Breast epithelium (tissue), 4 donors: ENCODE measurements around the gene GNAQ. TPM values are rescaled to one million over a fixed set of nuclear protein-coding genes. Genes with fewer than 3 reads are reported as not detected.

Source experiments
- DNase-seq, 2 donors: peaks; one replicate each; pipeline ENCODE4 v3.0.0-alpha.2; 2019; ENCODE audit warnings: low spot score in 2 of 2
- H3K27ac ChIP-seq, 2 donors: fragments of 200-600 bp; sonication (generic) in 1 of 2; one replicate each; pipeline ENCODE4 v1.5.1; 2016 to 2019; ENCODE audit warnings: mild to moderate bottlenecking in 1 of 2
- H3K27me3 ChIP-seq, 2 donors: fragments of 200-600 bp; sonication (generic) in 1 of 2; one replicate each; pipeline versions ENCODE4 v1.5.1 to v1.6.0; 2017 to 2019; ENCODE audit warnings: control low read depth in 1 of 2, mild to moderate bottlenecking in 1 of 2
- H3K36me3 ChIP-seq: fragments of 200-600 bp; one replicate; pipeline ENCODE4 v1.5.1; 2019
- H3K4me1 ChIP-seq, 2 donors: fragments of 200-600 bp; sonication (generic); one replicate each; pipeline ENCODE4 v1.5.1; 2016 to 2019; ENCODE audit warnings: control low read depth in 1 of 2
- H3K4me3 ChIP-seq, 3 donors: fragments of 200-600 bp; sonication (generic); 1 replicate in 2 of 3; 2 replicates in 1 of 3; pipeline ENCODE4 v1.5.1; 2016 to 2019; ENCODE audit warnings: mild to moderate bottlenecking in 3 of 3, moderate library complexity in 2 of 3
- H3K9me3 ChIP-seq, 2 donors: fragments of 200-600 bp; sonication (generic) in 1 of 2; one replicate each; pipeline ENCODE4 v1.5.1; 2016 to 2019; ENCODE audit warnings: control low read depth in 1 of 2
- POLR2A ChIP-seq: fragments of 450-650 bp; IDR thresholded peaks from one replicate; pipeline ENCODE4 v1.6.1; 2016; ENCODE audit warnings: antibody characterized with exemption, mild to moderate bottlenecking, moderate library complexity
- POLR2AphosphoS5 ChIP-seq, 3 donors: sonication (generic); formaldehyde crosslinking; IDR thresholded peaks; one replicate each; pipeline ENCODE4 v1.6.1; 2017; ENCODE audit warnings: antibody characterized with exemption in 3 of 3
- intact Hi-C: fragments of 100-400 bp; cut with DNase I; formaldehyde crosslinking; loops from one replicate; pipeline ENCODE4 v1.15.1; 2023; ENCODE audit warnings: low total_unique reads
- total RNA-seq, 3 donors: library from RNA; depleted of rRNA; stranded (reverse); fragments of >200 nt; gene quantifications; one replicate each; pipeline ENCODE4 v1.1.0, GENCODE V29; 2016
- TF ChIP-seq, protein P1 (sequence below), 3 donors: fragments of 450-650 bp; IDR thresholded peaks; one replicate each; pipeline ENCODE4 v1.5.1; 2016 to 2017; ENCODE audit warnings: antibody characterized with exemption in 3 of 3, mild to moderate bottlenecking in 3 of 3, moderate library complexity in 3 of 3

GNAQ gene
- total RNA-seq, 3 donors from 2014 or later, result 39.0 to 49.3 (median 47.2) TPM

DNA sequence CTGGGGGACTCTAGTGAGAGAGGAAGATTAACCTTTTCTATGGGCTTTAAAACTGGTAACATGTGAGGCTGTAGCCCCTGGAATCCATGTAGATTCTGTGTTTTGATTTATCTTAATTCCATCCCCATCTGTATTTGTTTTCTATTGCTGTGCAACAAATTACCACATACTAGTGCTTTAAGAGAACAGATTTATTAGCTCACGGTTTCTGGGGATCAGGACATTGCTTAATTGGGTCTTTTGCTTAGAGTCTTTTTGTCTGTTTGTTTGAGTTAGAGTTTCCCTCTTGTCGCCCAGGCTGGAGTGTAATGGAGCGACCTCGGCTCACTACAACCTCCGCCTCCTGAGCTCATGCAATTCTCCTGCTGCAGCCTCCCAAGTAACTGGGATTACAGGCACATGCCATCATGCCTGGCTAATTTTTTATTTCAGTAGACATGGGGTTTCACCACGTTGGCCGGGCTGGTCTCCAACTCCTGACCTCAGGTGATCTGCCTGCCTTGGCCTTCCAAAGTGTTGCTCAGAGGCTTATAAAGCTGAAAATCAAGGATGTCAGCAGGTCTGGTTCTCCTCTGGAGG is 353.6 kb downstream of the GNAQ start:
- Histone ChIP-seq H3K27ac (no peak overlapping the region), H3K4me1 (no peaks in the 10 kb centered on the region), H3K36me3 (no peaks in the 10 kb centered on the region), H3K4me3 (no peak overlapping the region), H3K27me3 (no peaks in the 10 kb centered on the region), H3K9me3 (no peaks in the 10 kb centered on the region)
- no peak for DNase-seq
- intact Hi-C loops, result no loop called here
- TF ChIP-seq POLR2A (no peak), POLR2AphosphoS5 (IDR thresholded peaks at IDR 0.05) (no peak)
- TF ChIP-seq, protein P1, sequence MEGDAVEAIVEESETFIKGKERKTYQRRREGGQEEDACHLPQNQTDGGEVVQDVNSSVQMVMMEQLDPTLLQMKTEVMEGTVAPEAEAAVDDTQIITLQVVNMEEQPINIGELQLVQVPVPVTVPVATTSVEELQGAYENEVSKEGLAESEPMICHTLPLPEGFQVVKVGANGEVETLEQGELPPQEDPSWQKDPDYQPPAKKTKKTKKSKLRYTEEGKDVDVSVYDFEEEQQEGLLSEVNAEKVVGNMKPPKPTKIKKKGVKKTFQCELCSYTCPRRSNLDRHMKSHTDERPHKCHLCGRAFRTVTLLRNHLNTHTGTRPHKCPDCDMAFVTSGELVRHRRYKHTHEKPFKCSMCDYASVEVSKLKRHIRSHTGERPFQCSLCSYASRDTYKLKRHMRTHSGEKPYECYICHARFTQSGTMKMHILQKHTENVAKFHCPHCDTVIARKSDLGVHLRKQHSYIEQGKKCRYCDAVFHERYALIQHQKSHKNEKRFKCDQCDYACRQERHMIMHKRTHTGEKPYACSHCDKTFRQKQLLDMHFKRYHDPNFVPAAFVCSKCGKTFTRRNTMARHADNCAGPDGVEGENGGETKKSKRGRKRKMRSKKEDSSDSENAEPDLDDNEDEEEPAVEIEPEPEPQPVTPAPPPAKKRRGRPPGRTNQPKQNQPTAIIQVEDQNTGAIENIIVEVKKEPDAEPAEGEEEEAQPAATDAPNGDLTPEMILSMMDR (IDR thresholded peaks at IDR 0.05), result no peak

DNA sequence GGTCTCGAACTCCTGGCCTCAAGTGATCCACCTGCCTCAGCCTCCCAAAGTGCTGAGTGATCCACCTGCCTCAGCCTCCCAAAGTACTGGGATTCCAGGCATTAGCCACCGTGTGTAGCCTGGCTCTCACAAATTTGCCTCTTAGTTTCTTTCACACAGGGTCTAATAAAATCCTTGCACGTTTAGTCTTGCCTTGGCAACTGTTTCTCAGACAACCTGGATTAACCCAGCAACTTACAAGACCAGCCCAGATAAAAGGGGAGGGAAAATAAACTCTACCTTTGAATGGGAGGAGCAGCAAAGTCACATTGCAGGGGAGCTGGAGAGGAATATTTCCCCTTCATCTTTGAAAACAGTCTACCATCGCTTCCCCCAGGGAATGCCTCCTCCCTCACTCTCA is 354.2 kb downstream of the GNAQ start:
- Histone ChIP-seq H3K9me3 (no peaks in the 10 kb centered on the region), H3K27ac (no peak overlapping the region), H3K27me3 (no peaks in the 10 kb centered on the region), H3K36me3 (no peaks in the 10 kb centered on the region), H3K4me3 (no peak overlapping the region), H3K4me1 (no peaks in the 10 kb centered on the region)
- intact Hi-C loops, result no loop called here
- TF ChIP-seq POLR2AphosphoS5 (IDR thresholded peaks at IDR 0.05) (no peak), POLR2A (no peak)
- DNase-seq, result no peak

DNA sequence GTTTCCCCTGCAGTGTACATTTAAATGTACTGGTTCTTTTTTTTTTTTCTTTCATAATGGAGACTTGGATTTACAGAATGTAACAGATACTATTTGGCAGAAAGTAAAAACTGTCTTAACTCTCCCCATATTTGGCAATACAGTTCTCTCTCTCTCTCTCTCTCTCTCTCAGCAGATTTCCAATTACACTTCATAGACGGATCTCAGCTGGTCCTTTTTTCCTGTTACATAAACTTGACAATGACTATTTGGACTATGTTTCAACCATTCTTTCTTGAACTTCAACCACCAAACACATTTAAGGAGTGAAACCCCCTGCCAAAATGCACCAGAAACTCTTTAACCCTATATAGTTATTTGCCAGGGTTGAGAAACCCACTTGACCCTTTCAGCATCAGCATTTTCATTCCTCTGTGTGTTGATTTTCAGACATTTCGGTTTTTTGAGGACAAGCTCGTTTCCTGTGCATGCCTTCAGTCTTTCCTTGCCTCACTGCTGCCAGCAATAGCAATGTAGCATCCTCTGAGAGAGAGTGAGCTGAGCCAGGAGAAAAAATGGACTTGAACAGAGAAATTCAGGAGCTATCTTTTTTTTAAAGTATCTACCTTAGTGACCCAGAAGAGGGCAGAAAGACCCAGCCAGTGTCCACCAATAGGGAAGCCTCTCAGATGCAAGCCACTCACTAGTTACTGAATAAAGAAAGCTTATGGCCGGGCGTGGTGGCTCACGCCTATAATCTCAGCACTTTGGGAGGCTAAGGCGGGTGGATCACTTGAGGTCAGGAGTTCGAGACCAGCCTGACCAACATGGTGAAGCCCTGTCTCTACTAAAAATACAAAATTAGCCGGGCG is 357.4 kb downstream of the GNAQ start:
- H3K36me3 ChIP-seq, result no peaks in the 10 kb centered on the region
- H3K4me3 ChIP-seq, result no peak overlapping the region

DNA sequence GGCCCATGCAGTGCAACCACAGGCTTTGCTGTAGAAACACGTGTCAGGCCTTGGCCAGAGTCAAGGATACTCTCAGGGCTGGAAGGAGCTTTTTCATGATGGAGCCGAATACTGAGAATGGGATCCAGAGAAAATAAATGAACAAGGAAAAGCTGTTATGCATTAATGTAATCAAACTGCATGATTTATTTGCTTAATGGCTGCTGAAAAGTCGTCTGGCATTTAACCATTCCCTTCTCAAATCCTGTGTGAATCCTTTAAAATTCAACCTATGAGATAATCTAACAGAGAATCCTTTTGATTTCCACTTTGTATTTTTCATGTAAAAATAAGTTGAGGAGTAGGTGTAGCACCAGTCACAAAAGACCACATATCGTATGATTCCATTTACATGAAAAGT is 359.4 kb downstream of the GNAQ start:
- Histone ChIP-seq H3K36me3 (no peaks in the 10 kb centered on the region), H3K27me3 (no peaks in the 10 kb centered on the region), H3K9me3 (no peaks in the 10 kb centered on the region), H3K4me1 (no peaks in the 10 kb centered on the region), H3K27ac (no peak overlapping the region), H3K4me3 (no peak overlapping the region)
- intact Hi-C loops, result no loop called here
- TF ChIP-seq POLR2A (no peak), POLR2AphosphoS5 (IDR thresholded peaks at IDR 0.05) (no peak)
- TF ChIP-seq, protein P1 (IDR thresholded peaks at IDR 0.05), result no peak
- no peak for DNase-seq

More for the DNA sequence above, 357.4 kb downstream of the GNAQ start:
- intact Hi-C loops, result no loop called here
- no peak for DNase-seq
- Histone ChIP-seq H3K27me3 (no peaks in the 10 kb centered on the region), H3K27ac (no peak overlapping the region), H3K9me3 (no peaks in the 10 kb centered on the region), H3K4me1 (no peaks in the 10 kb centered on the region)
- TF ChIP-seq, protein P1 (IDR thresholded peaks at IDR 0.05), result no peak
- TF ChIP-seq POLR2A, result no peak
- TF ChIP-seq POLR2AphosphoS5 (IDR thresholded peaks at IDR 0.05), result no peak

DNA sequence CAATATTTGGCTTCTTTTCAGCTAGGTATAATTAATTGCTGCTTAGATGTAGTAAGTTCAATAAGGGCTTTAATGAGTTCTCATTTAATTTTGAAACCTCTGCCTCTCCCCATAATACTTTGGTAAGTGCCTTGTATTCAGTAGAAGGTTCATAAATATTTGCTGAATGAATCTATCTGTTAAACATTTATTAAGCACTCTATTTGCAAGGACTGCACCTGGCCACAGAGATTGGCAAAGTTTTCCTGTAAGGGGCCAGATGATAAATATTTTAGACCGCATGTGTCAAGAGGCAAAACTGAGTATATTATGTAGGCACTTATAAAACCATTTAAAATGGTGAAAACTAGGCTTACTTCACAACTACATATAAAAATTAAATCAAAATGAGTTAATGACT is 364.5 kb downstream of the GNAQ start:
- no peak overlapping the region for H3K4me3 ChIP-seq

More for the DNA sequence above, 364.5 kb downstream of the GNAQ start:
- no peaks in the 10 kb centered on the region for H3K36me3 ChIP-seq
- H3K27me3 ChIP-seq, result no peaks in the 10 kb centered on the region
- intact Hi-C loops, result no loop called here
- DNase-seq, result no peak
- H3K4me1 ChIP-seq, result peaks cover 0 to 9% of the 10 kb centered on the region in 2 donors
- no peaks in the 10 kb centered on the region for H3K9me3 ChIP-seq
- TF ChIP-seq, protein P1 (IDR thresholded peaks at IDR 0.05), result no peak
- TF ChIP-seq POLR2AphosphoS5 (IDR thresholded peaks at IDR 0.05) (no peak), POLR2A (no peak)
- H3K27ac ChIP-seq, result no peak overlapping the region

Other genes with a start within 250 kb of the GNAQ start
- gene CEP78, start 204.3 kb upstream of the GNAQ start, total RNA-seq, result 10 to 100 TPM in 2 of 3 donors, 1 to 10 TPM in 1; 8.8 to 22.1 (median 16.4) TPM